SK-N-MC (cell line): ENCODE measurements around the gene RBM39.
A peak's percentile ranks its signal among the peaks of the same experiment; 100 is the strongest.

ENCODE experiments used
- DNase-seq: peaks from one replicate; pipeline ENCODE4 v3.0.0-alpha.2; 2011; ENCODE audit warnings: low read depth, low spot score
- H3K27ac ChIP-seq: fragments of 200-600 bp; sonication (generic); 2 replicates; pipeline ENCODE4 v1.5.1; 2016; ENCODE audit warnings: mixed run types
- H3K36me3 ChIP-seq: fragments of 200-600 bp; sonication (generic); 2 replicates; pipeline ENCODE4 v1.6.1; 2017; ENCODE audit warnings: antibody characterized with exemption, low read length, mixed read lengths; ENCODE audit not compliant: insufficient read depth
- H3K4me3 ChIP-seq: fragments of 200-600 bp; sonication (generic); 2 replicates; pipeline ENCODE4 v1.5.1; 2016
- H3K9ac ChIP-seq: fragments of 200-600 bp; sonication (generic); 2 replicates; pipeline ENCODE4 v1.8.0; 2017; ENCODE audit warnings: mixed run types, mixed read lengths; ENCODE audit not compliant: insufficient read length
- H3K9me3 ChIP-seq: fragments of 200-600 bp; sonication (generic); 2 replicates; pipeline ENCODE4 v1.6.1; 2017; ENCODE audit warnings: low read depth, mild to moderate bottlenecking, antibody characterized with exemption, low read length, moderate library complexity, mixed read lengths
- EZH2 ChIP-seq: fragments of 200-600 bp; sonication (generic); IDR thresholded peaks from one replicate; pipeline ENCODE4 v1.6.1; 2017; ENCODE audit warnings: antibody characterized with exemption
- FOXP2 ChIP-seq: optimal IDR thresholded peaks from 2 replicates; pipeline ENCODE3; 2011; ENCODE audit warnings: mild to moderate bottlenecking, moderate library complexity; ENCODE audit not compliant: insufficient read depth; ENCODE audit errors: extremely low read length, control extremely low read depth
- POLR2AphosphoS5 ChIP-seq: IDR thresholded peaks from 2 replicates; pipeline ENCODE4 v1.6.1; 2012; ENCODE audit warnings: mild to moderate bottlenecking, low read depth, low read length, borderline replicate concordance

RBM39 gene

DNA sequence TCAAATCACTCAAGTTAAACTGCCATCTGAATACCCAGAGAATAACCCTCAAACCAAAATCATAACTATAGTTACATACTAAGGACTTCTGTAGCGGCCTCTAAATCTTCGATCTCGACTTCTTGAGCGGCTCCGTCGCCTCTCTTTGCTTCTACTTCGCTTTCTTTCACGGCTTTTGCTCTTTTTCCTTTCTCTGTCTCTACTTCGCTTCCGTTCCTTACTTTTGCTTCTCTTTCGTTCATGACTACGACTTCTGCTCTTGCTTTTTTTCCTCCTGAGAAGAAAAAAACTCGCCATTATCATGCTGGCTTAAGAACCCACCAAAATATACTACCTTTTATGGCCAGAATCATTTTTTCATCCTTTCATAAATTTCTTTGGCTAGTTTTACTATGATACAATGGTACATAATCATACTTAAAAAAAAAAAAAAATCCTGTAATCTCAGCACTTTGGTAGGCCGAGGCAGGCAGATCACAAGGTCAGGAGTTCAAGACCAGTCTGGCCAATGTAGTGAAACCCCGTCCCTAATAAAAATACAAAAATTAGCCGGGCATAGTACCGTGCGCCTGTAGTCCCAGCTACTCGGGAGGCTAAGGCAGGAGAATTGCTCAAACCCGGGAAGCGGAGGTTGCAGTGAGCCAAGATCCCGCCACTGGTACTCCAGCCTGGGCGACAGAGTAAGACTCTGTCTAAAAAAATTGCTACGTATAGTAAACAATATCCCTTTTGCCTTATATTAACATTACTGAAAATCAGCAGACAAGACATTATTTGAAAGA is 10.0 kb downstream of the RBM39 start:
- Histone ChIP-seq H3K9me3 (no peaks in the 10 kb centered on the region), H3K9ac (peak overlapping the region; percentile 3), H3K4me3 (no peak overlapping the region), H3K27ac (peak overlapping the region; percentile 62; the same call in 1 of the 2 replicates), H3K36me3 (peaks cover 98% of the 10 kb centered on the region)
- TF ChIP-seq FOXP2 (no peak), POLR2AphosphoS5 (no peak), EZH2 (no peak)
- no peak for DNase-seq

DNA sequence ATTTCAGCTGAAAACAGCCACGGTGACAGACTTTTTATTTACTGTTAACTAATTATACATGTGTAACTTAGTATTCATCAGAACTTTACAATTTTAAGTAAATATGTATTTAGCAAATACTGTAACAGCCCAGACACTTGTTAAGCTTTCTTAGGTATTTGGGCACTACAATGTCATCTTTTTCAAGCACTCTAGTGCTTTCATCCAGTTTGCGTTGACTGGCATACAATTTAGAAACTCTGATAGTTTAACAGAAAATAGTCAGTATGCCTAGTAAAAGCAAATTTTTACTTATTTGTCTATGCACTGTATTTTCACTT is 10.6 kb downstream of the RBM39 start:
- peak overlapping the region; percentile 62; the same call in 1 of the 2 replicates for H3K27ac ChIP-seq
- TF ChIP-seq EZH2 (no peak), FOXP2 (no peak), POLR2AphosphoS5 (no peak)
- peak overlapping the region; percentile 3 for H3K9ac ChIP-seq
- H3K36me3 ChIP-seq, result peaks cover 98% of the 10 kb centered on the region
- no peaks in the 10 kb centered on the region for H3K9me3 ChIP-seq
- no peak overlapping the region for H3K4me3 ChIP-seq
- DNase-seq, result no peak

DNA sequence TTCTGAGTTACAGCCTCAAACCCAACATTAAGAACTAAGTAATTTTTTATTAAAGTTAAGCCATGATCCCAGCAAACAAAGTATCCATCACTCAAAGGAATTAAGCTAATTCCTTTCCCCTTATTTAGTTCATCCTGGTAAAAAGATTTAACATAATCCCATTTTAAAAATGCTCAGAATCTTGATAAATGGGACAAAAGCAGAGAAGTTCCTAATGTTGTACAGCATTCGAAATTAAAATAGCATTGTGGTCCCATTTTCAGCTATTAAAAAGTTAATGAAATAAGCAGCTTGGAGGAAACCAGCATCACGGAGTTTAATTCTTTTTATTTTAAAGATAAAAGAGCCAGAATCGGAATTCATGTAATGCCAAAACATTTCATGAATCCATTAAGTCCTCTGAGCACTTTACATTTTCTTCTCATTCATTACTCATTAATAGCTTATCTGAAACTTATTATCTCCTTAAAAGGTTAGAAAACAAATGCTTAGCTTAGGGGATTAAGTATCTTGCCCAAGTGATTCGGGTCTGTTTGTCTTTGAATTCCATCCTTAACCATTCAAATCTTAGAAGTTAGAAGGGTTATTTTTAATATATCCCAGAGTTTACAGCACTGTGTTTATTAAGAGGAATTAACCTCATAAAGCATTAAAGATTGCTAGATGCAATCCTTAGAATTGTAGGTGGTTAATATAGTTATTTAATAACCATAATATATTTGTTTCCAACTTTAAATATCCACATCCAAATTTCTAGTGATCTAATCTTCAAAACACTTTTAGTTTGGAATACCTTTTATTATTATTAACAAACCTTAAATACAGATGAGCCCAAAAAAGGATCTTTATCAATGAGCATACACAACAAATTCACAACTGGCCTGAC is 11.2 kb downstream of the RBM39 start:
- H3K4me3 ChIP-seq, result no peak overlapping the region
- H3K9ac ChIP-seq, result peak overlapping the region; percentile 3
- no peak for DNase-seq
- no peak for TF ChIP-seq POLR2AphosphoS5
- no peak for TF ChIP-seq FOXP2
- no peak for TF ChIP-seq EZH2
- no peaks in the 10 kb centered on the region for H3K9me3 ChIP-seq
- peak overlapping the region; percentile 62; the same call in 1 of the 2 replicates for H3K27ac ChIP-seq
- H3K36me3 ChIP-seq, result peaks cover 98% of the 10 kb centered on the region

DNA sequence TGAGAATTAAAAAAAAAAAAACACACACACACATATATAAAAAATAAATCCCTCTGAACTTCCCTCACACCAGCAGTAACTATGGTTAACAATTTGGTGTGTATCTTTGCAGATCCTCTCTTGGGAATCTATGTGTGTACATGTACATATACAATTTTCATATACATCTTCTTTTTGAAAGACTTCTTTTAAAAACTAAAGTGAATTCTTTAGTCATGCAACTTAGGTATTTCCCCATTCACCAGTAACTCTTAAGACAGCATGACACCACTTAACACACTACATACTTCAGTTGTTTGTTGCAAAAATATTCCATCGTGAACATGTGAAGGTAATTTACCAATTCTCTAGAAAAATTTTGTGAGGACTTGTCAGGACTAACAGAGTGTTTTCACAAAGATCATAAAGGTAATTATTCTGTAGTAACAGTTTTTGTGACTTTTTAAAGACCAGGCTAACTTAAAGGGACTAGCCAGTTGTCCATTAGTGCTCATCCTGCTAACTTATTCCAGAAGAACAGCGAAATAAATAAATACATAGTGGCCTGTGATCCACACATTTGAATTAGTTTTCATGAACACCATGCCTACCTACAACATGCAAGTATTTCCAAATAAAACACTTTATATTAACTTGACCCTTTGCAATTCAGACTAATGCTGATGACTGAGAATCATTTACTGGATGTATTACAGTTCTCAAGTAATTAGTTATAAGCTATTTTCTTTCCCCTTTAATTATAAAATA is 12.1 kb downstream of the RBM39 start:
- no peak overlapping the region for H3K9ac ChIP-seq
- DNase-seq, result no peak
- TF ChIP-seq EZH2 (no peak), POLR2AphosphoS5 (no peak), FOXP2 (no peak)

DNA sequence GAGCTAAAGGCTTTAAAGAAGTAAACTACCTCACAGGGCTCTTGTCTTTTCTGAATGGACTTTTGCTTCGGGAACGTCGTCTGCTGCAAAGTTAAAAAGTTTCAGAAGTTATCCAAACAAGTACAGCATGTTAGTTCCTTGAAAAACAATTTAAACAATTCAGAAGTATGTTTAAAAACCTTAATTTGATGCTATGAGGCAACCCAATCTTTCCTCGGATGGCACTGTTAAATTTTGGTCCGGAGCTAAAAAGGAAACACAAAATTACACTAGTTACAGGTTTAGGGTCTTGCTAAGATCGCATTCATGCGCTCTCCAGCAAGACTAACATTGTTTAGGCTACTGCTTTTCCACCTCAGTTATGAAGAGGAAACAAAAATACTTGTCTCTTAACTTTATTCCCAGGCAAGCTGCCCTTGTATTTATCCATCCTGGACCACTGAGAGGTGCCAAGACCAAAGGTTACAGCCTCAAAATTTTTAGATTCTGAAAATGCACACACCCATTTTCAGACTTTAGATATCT is 12.7 kb downstream of the RBM39 start:
- Histone ChIP-seq H3K9me3 (no peaks in the 10 kb centered on the region), H3K27ac (no peak overlapping the region), H3K4me3 (no peak overlapping the region), H3K36me3 (peaks cover 98% of the 10 kb centered on the region), H3K9ac (no peak overlapping the region)
- TF ChIP-seq EZH2, result no peak
- TF ChIP-seq POLR2AphosphoS5, result 0 out of 2 replicates have a peak, but pooled peaks have one; percentile 35
- DNase-seq, result no peak

More for the DNA sequence above, 12.1 kb downstream of the RBM39 start:
- peaks cover 98% of the 10 kb centered on the region for H3K36me3 ChIP-seq
- no peaks in the 10 kb centered on the region for H3K9me3 ChIP-seq
- H3K27ac ChIP-seq, result no peak overlapping the region
- H3K4me3 ChIP-seq, result no peak overlapping the region

DNA sequence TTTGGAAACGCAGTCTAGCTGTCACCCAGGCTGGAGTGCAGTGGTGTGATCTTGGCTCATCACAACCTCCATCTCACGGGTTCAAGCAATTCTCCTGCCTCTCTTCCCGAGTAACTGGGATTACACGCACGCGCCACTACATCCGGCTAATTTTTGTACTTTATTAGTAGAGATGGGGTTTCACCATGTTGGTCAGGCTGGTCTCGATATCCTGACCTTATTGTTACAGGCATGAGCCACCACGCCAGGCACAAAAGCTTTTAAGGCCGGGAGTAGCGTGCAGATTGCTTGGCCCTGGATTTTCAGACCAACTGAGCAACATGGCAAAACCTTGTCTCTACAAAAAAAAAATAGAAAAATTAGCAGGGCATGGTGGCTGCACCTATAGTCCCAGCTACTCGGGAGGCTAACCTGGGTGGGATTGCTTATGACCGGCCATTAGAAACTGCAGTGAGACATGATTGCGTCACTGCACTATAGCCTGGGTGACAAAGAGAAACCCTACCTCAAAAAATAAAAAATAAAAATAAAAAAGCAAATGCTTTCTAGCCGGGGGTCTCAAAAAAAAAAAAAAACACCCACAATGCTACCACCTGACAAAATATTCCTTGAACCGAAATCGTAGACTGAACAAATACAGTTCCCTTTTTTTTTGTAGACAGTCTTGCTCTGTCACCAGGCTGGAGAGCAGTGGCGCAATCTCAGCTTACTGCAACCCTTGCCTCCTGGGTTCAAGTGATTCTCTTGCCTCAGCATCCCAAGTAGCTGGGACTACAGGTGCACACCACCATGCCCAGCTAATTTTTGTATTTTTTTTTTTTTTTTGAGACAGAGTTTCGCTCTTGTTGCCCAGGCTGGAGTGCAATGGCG is 15.0 kb downstream of the RBM39 start:
- no peak for DNase-seq
- Histone ChIP-seq H3K4me3 (no peak overlapping the region), H3K9me3 (no peaks in the 10 kb centered on the region), H3K36me3 (peaks cover 96% of the 10 kb centered on the region), H3K9ac (no peak overlapping the region), H3K27ac (no peak overlapping the region)
- TF ChIP-seq POLR2AphosphoS5 (no peak), FOXP2 (no peak), EZH2 (no peak)
